Neuronal stem cell (in vitro differentiated cells): ENCODE data around the gene CNOT11.
"Not testable (repeated sequence)": the region's sequence is repeated elsewhere in the genome, so short reads cannot be mapped to it uniquely, and the experiment has no call there.

Experiments used
- DNase-seq: peaks from one replicate; pipeline ENCODE4 v3.0.0-alpha.2; 2013; ENCODE audit warnings: low spot score
- H2AFZ ChIP-seq: one replicate; pipeline ENCODE4 v1.6.1; 2013; ENCODE audit warnings: mild to moderate bottlenecking, low read length, inconsistent platforms
- H2AK5ac ChIP-seq: 2 replicates; pipeline ENCODE4 v1.6.1; 2013; ENCODE audit warnings: low read depth, mild to moderate bottlenecking, inconsistent platforms, low read length, moderate library complexity, mixed read lengths
- H2BK120ac ChIP-seq: 2 replicates; pipeline ENCODE4 v1.6.1; 2013; ENCODE audit warnings: low read depth, mild to moderate bottlenecking, inconsistent platforms, low read length, moderate library complexity, mixed read lengths
- H2BK12ac ChIP-seq: one replicate; pipeline ENCODE4 v1.6.1; 2013; ENCODE audit warnings: low read length, inconsistent platforms
- H2BK15ac ChIP-seq: 2 replicates; pipeline ENCODE4 v1.6.1; 2013; ENCODE audit warnings: mild to moderate bottlenecking, low read length, inconsistent platforms, mixed read lengths
- H2BK5ac ChIP-seq: one replicate; pipeline ENCODE4 v1.6.1; 2013; ENCODE audit warnings: inconsistent platforms, mild to moderate bottlenecking, low read length, moderate library complexity
- H3K14ac ChIP-seq: one replicate; pipeline ENCODE4 v1.6.1; 2013; ENCODE audit warnings: low read length, inconsistent platforms
- H3K18ac ChIP-seq: 2 replicates; pipeline ENCODE4 v1.6.1; 2013; ENCODE audit warnings: low read length, inconsistent platforms
- H3K23ac ChIP-seq: 2 replicates; pipeline ENCODE4 v1.6.1; 2013; ENCODE audit warnings: low read depth, mild to moderate bottlenecking, mixed read lengths, low read length, inconsistent platforms; ENCODE audit not compliant: poor library complexity
- H3K27ac ChIP-seq: replicated peaks from 3 replicates; pipeline ENCODE4 v1.5.1; 2013; ENCODE audit warnings: low read length, inconsistent platforms
- H3K27me3 ChIP-seq, 3 experiments: 2 replicates each; pipeline ENCODE4 v1.6.1; 2013; ENCODE audit warnings: low read length in 3 of 3, mild to moderate bottlenecking in 2 of 3, inconsistent platforms in 1 of 3, low read depth in 1 of 3, mixed read lengths in 1 of 3, moderate library complexity in 1 of 3; ENCODE audit not compliant: control insufficient read depth in 3 of 3, insufficient read depth in 3 of 3
- H3K36me3 ChIP-seq, 2 donors: replicated peaks in 1 of 2; 2 replicates each; pipeline ENCODE4 v1.6.1; 2013; ENCODE audit warnings: low read length in 2 of 2; ENCODE audit not compliant: control insufficient read depth in 2 of 2, insufficient read depth in 2 of 2
- H3K4ac ChIP-seq: 2 replicates; pipeline ENCODE4 v1.6.1; 2013; ENCODE audit warnings: inconsistent platforms, mild to moderate bottlenecking, low read length, moderate library complexity
- H3K4me1 ChIP-seq, 2 donors: 1 replicate in 1 of 2; 2 replicates in 1 of 2; pipeline ENCODE4 v1.6.1; 2013; ENCODE audit warnings: low read length in 2 of 2, low read depth in 1 of 2; ENCODE audit not compliant: control insufficient read depth in 2 of 2, insufficient read depth in 1 of 2
- H3K4me2 ChIP-seq: one replicate; pipeline ENCODE4 v1.6.1; 2013; ENCODE audit warnings: mild to moderate bottlenecking, low read length, inconsistent platforms; ENCODE audit not compliant: insufficient read depth, poor library complexity, severe bottlenecking
- H3K4me3 ChIP-seq, 2 donors: 2 replicates each; pipeline ENCODE4 v1.5.1; 2013; ENCODE audit warnings: low read length in 2 of 2, mild to moderate bottlenecking in 2 of 2, inconsistent platforms in 1 of 2, moderate library complexity in 1 of 2
- H3K79me1 ChIP-seq: one replicate; pipeline ENCODE4 v1.6.1; 2013; ENCODE audit warnings: low read depth, mild to moderate bottlenecking, inconsistent platforms, low read length, moderate library complexity
- H3K9ac ChIP-seq: one replicate; pipeline ENCODE4 v1.6.1; 2013; ENCODE audit warnings: mild to moderate bottlenecking, low read depth, low read length, inconsistent platforms; ENCODE audit not compliant: poor library complexity
- H3K9me3 ChIP-seq, 2 donors: replicated peaks in 1 of 2; 2 replicates each; pipeline versions ENCODE3 to v1.6.1; 2013; ENCODE audit warnings: low read length in 2 of 2, mild to moderate bottlenecking in 2 of 2, inconsistent platforms in 1 of 2, low read depth in 1 of 2, mixed read lengths in 1 of 2, moderate library complexity in 1 of 2; ENCODE audit not compliant: control insufficient read depth in 2 of 2, insufficient read depth in 1 of 2
- H4K8ac ChIP-seq: one replicate; pipeline ENCODE4 v1.6.1; 2013; ENCODE audit warnings: low read depth, mild to moderate bottlenecking, inconsistent platforms, low read length, moderate library complexity
- H4K91ac ChIP-seq: one replicate; pipeline ENCODE4 v1.6.1; 2013; ENCODE audit warnings: low read length, low read depth, mild to moderate bottlenecking, inconsistent platforms; ENCODE audit not compliant: poor library complexity
- WGBS, 2 donors: extraction: QIAGEN DNeasy Blood & Tissue Kit; methylation state at CpG; one replicate each; pipeline ENCODE4 v1.1.7; 2013; ENCODE audit warnings: missing lambda C conversion rate in 2 of 2, mixed read lengths in 1 of 2; ENCODE audit not compliant: insufficient read length in 2 of 2, insufficient replicate concordance in 1 of 2; ENCODE audit errors: extremely low coverage in 2 of 2; 5-methylcytosine and 5-hydroxymethylcytosine counted together

Gene CNOT11

GRCh38 chr2:101310090-101310833 is 57.6 kb downstream of the CNOT11 start:
- Histone ChIP-seq H3K79me1 (peaks cover 3% of the 10 kb centered on the region), H3K4me1 (peaks cover 8 to 9% of the 10 kb centered on the region in 2 donors), H2BK12ac (no peak overlapping the region), H4K8ac (no peak overlapping the region), H3K4ac (no peak overlapping the region), H2BK120ac (no peak overlapping the region), H2BK5ac (no peak overlapping the region), H3K4me2 (no peak overlapping the region), H2AK5ac (no peak overlapping the region), H4K91ac (no peak overlapping the region), H3K14ac (no peak overlapping the region), H3K23ac (no peak overlapping the region), H3K36me3 (peaks cover 0 to 11% of the 10 kb centered on the region in 2 donors), H3K27me3 (peaks cover 0 to 13% (median 0%) of the 10 kb centered on the region in 3 experiments), H3K27ac (no peak overlapping the region), H3K9me3 (no peaks in the 10 kb centered on the region), H2BK15ac (no peak overlapping the region), H2AFZ (no peak overlapping the region), H3K9ac (no peak overlapping the region), H3K4me3 (no peak overlapping the region), H3K18ac (no peak overlapping the region)
- DNase-seq = no peak
- WGBS, 2 donors = no CpG with 5 or more reads among the region's 10 CpGs

- no peak overlapping the region for H3K14ac ChIP-seq
- H3K27me3 ChIP-seq = peaks cover 0 to 13% (median 0%) of the 10 kb centered on the region in 3 experiments
- no peak for DNase-seq
- H3K79me1 ChIP-seq = peaks cover 3% of the 10 kb centered on the region
- no peak overlapping the region for H2AK5ac ChIP-seq
- no peak overlapping the region for H3K4me3 ChIP-seq
- no peak overlapping the region for H3K4me2 ChIP-seq
- H3K18ac ChIP-seq = no peak overlapping the region
- peaks cover 7 to 9% of the 10 kb centered on the region in 2 donors for H3K4me1 ChIP-seq
- H3K27ac ChIP-seq = no peak overlapping the region
- H3K36me3 ChIP-seq = peaks cover 0 to 4% of the 10 kb centered on the region in 2 donors
- no peak overlapping the region for H3K4ac ChIP-seq
- no peak overlapping the region for H4K8ac ChIP-seq
- H4K91ac ChIP-seq = no peak overlapping the region
- H2BK12ac ChIP-seq = no peak overlapping the region
- no peak overlapping the region for H3K9ac ChIP-seq
- H2BK15ac ChIP-seq = no peak overlapping the region
- no CpG with 5 or more reads among the region's 7 CpGs for WGBS, 2 donors
- H2BK5ac ChIP-seq = no peak overlapping the region
- H2AFZ ChIP-seq = no peak overlapping the region
- H2BK120ac ChIP-seq = no peak overlapping the region
- H3K9me3 ChIP-seq = no peaks in the 10 kb centered on the region
- no peak overlapping the region for H3K23ac ChIP-seq
Measured at GRCh38 chr2:101310834-101311695, 58.4 kb downstream of the CNOT11 start.

GRCh38 chr2:101311696-101312017 is 59.0 kb downstream of the CNOT11 start:
- no peaks in the 10 kb centered on the region for H3K36me3 ChIP-seq
- H3K18ac ChIP-seq = no peak overlapping the region
- H2BK15ac ChIP-seq = no peak overlapping the region
- H3K23ac ChIP-seq = no peak overlapping the region
- H3K4me3 ChIP-seq = no peak overlapping the region
- H4K91ac ChIP-seq = no peak overlapping the region
- no peak overlapping the region for H3K4me2 ChIP-seq
- no peak overlapping the region for H3K27ac ChIP-seq
- no peak for DNase-seq
- H3K9me3 ChIP-seq = no peaks in the 10 kb centered on the region
- WGBS, 2 donors = no CpG with 5 or more reads among the region's 3 CpGs
- H3K79me1 ChIP-seq = no peaks in the 10 kb centered on the region
- no peak overlapping the region for H3K9ac ChIP-seq
- H3K27me3 ChIP-seq = peaks cover 0 to 13% (median 0%) of the 10 kb centered on the region in 3 experiments
- no peak overlapping the region for H2BK12ac ChIP-seq
- H2BK5ac ChIP-seq = no peak overlapping the region
- H2AFZ ChIP-seq = no peak overlapping the region
- no peak overlapping the region for H4K8ac ChIP-seq
- H3K4ac ChIP-seq = no peak overlapping the region
- peaks cover 3 to 9% of the 10 kb centered on the region in 2 donors for H3K4me1 ChIP-seq
- H2BK120ac ChIP-seq = no peak overlapping the region
- H2AK5ac ChIP-seq = no peak overlapping the region
- no peak overlapping the region for H3K14ac ChIP-seq

GRCh38 chr2:101316568-101316967 is 63.9 kb downstream of the CNOT11 start:
- H3K18ac ChIP-seq, H4K91ac ChIP-seq, H2BK12ac ChIP-seq, H3K79me1 ChIP-seq, H3K23ac ChIP-seq, H3K4me2 ChIP-seq, H4K8ac ChIP-seq, H2AK5ac ChIP-seq, H3K4ac ChIP-seq, H3K9me3 ChIP-seq, H3K14ac ChIP-seq, H3K36me3 ChIP-seq, H3K9ac ChIP-seq, H3K27ac ChIP-seq, H2BK15ac ChIP-seq, H3K27me3 ChIP-seq, H3K4me3 ChIP-seq, H3K4me1 ChIP-seq, H2AFZ ChIP-seq, DNase-seq, H2BK5ac ChIP-seq, H2BK120ac ChIP-seq: not testable (repeated sequence)
- WGBS, 2 donors = no CpG with 5 or more reads among the region's 6 CpGs
